Inflammatory macrophage treated with lipopolysaccharide for 1 hour (primary cell): ENCODE results near the gene TPBG.
"Not testable (repeated sequence)": the region's sequence is repeated elsewhere in the genome, so short reads cannot be mapped to it uniquely, and the experiment has no call there.

ENCODE experiments used
- DNase-seq, 2 donors: peaks; one replicate each; pipeline ENCODE4 v3.0.0-alpha.2; 2020 to 2022

TPBG gene

GRCh38 chr6:82380566-82381185 is 17.1 kb downstream of the TPBG start:
- DNase-seq: no peak

GRCh38 chr6:82381278-82381677 is 17.7 kb downstream of the TPBG start:
- no peak for DNase-seq

GRCh38 chr6:82385102-82385501 is 21.5 kb downstream of the TPBG start:
- DNase-seq: no peak

- DNase-seq: no peak
Measured at GRCh38 chr6:82385546-82385945, 21.9 kb downstream of the TPBG start.

- no peak for DNase-seq
Measured at GRCh38 chr6:82385961-82386360, 22.3 kb downstream of the TPBG start.

- not testable (repeated sequence) for DNase-seq
Measured at GRCh38 chr6:82394770-82395169, 31.2 kb downstream of the TPBG start.

DNA sequence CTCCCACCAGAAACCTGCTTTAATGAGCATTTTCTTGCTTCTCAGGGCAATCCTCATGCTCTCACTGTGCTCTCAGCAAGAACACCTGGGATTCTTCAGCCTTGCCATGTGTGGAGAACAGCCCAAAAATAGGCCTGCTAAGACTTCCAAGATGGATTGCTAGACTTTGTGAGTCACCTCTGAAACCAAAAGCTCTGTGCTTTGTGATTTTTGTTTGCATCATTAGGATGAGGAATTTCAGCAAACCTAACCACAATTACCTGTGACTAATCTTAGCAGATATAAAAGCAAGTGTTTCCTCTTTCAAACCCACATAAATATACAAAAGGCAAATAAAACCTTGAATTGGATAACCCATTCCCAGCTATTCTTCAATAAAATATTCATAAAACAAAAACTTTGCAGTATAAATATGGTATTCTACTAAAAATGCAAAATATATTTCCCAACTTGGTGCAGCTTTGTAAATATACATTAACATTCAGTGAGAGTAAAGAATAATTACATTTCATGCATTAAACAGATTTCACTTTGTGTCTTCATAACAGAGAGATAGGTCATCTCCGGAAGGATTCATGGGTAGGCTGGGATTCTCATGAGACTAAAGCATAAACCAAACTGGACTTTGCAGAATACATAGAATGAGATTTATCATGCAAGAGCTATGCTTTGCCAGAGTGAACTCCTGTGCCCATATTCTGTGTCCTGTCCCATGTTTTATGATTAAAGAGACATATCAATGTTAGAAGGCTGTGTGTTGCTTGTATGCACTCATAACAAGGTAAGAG is 33.5 kb downstream of the TPBG start:
- DNase-seq: no peak

- no peak for DNase-seq
Measured at GRCh38 chr6:82397962-82398692, 34.5 kb downstream of the TPBG start.

- no peak for DNase-seq
Measured at GRCh38 chr6:82408952-82409431, 45.4 kb downstream of the TPBG start.

DNA sequence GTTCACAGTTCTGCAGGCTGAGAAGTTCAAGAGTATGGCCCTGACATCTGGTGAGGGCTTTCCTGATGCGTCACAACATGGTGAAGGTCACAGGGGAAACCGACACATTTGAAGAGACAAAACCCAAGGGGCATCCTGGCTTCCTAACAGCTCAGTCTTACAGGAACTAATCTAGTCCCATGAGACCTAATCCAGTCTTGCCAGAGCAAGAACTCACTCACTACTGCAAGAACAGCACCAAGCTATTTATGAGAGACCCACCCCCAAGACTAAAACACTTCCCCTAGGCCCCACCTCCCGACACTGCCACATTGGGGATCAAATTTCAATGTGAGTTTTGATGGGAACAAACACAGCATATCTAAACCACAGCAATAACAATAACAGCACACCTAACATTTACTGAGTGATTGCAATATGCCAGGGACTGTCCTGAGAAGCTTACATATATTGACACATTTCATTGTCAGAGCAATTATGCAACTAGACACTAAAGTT is 46.6 kb downstream of the TPBG start:
- no peak for DNase-seq

GRCh38 chr6:82413868-82414267 is 50.3 kb downstream of the TPBG start:
- no peak for DNase-seq

- DNase-seq: no peak
Measured at GRCh38 chr6:82415820-82416219, 52.2 kb downstream of the TPBG start.

DNA sequence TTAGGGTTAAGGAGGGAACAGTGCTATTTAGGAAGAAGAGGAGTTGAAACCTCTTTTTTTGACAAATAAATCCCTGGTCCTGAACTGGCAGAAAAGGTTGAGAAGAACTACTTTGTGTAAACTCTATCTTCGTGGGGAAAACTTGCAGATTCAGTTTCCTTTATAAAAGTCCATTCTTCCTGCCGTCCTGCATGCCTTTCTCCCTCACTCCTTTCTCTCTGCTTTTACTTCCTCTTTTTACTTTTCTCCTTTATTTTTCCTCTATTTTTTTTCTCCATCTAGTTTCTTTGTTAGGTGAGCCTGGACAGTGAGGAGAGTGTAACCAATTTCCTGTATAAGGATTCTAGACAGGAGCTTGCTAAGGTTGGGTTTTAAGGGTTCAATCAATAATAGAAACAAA is 52.7 kb downstream of the TPBG start:
- no peak for DNase-seq
